Measurements from ENCODE around the gene GPX5.

- TF ChIP-seq CTCF (IDR thresholded peaks at IDR 0.05) (no peak), POLR2A (IDR thresholded peaks at IDR 0.05) (no peak)
Observed at GRCh38 chr6:28506807-28507475, 18.7 kb upstream of the GPX5 start.
